Activated CD4-positive, CD25-positive, alpha-beta regulatory T cell (primary cell): ENCODE measurements around the gene DEGS1.
A peak's percentile ranks its signal among the peaks of the same experiment; 100 is the strongest.

ENCODE experiments used
- DNase-seq, 4 experiments: peaks; one replicate each; lab custom pipeline; 2025; lab: John Stamatoyannopoulos, UW

The DEGS1 gene

GRCh38 chr1:224182866-224183590 lies at the start of gene DEGS1:
Gene DEGS1, plus strand, starts transcription at chr1:224183240. Its CDS starts 97 bp downstream, at chr1:224183337.
- DNase-seq, result peak; percentile 60 to 81 (median 72)

GRCh38 chr1:224133741-224134299 lies 49.2 kb upstream of the DEGS1 start:
- DNase-seq, result no peak

- DNase-seq, result no peak
Observed at GRCh38 chr1:224137518-224137917, 45.5 kb upstream of the DEGS1 start.

- DNase-seq, result no peak
Observed at GRCh38 chr1:224138198-224138597, 44.8 kb upstream of the DEGS1 start.

- DNase-seq, result no peak
Observed at GRCh38 chr1:224141693-224142092, 41.3 kb upstream of the DEGS1 start.

- DNase-seq, result no peak
Observed at GRCh38 chr1:224149709-224150108, 33.3 kb upstream of the DEGS1 start.

- no peak for DNase-seq
Observed at GRCh38 chr1:224151117-224151516, 31.9 kb upstream of the DEGS1 start.

GRCh38 chr1:224157316-224157715 lies 25.7 kb upstream of the DEGS1 start:
- DNase-seq, result no peak

GRCh38 chr1:224159541-224159940 lies 23.5 kb upstream of the DEGS1 start:
- DNase-seq, result no peak

GRCh38 chr1:224160171-224160682 lies 22.8 kb upstream of the DEGS1 start:
- DNase-seq, result no peak

GRCh38 chr1:224162768-224163167 lies 20.3 kb upstream of the DEGS1 start:
- no peak for DNase-seq

- no peak for DNase-seq
Observed at GRCh38 chr1:224163311-224163710, 19.7 kb upstream of the DEGS1 start.

- no peak for DNase-seq
Observed at GRCh38 chr1:224168859-224169380, 14.1 kb upstream of the DEGS1 start.

GRCh38 chr1:224169718-224170270 lies 13.2 kb upstream of the DEGS1 start:
- no peak for DNase-seq

- DNase-seq, result no peak
Observed at GRCh38 chr1:224170343-224170742, 12.7 kb upstream of the DEGS1 start.

- no peak for DNase-seq
Observed at GRCh38 chr1:224170748-224171478, 12.1 kb upstream of the DEGS1 start.

GRCh38 chr1:224172229-224172628 lies 10.8 kb upstream of the DEGS1 start:
- DNase-seq, result no peak

GRCh38 chr1:224173523-224173922 lies 9.5 kb upstream of the DEGS1 start:
- no peak for DNase-seq

GRCh38 chr1:224175617-224176016 lies 7.4 kb upstream of the DEGS1 start:
- no peak for DNase-seq

- no peak for DNase-seq
Observed at GRCh38 chr1:224177356-224177999, 5.6 kb upstream of the DEGS1 start.

GRCh38 chr1:224178894-224179293 lies 4.1 kb upstream of the DEGS1 start:
- no peak for DNase-seq
